Hepatocyte (in vitro differentiated cells): ENCODE results near the gene IGSF11. TPM values are rescaled to one million over a fixed set of nuclear protein-coding genes. Genes with fewer than 3 reads are reported as not detected.

Source experiments
- DNase-seq: peaks from one replicate; pipeline ENCODE4 v3.0.0-alpha.2; 2016; ENCODE audit warnings: low spot score
- H2AFZ ChIP-seq: fragments of 200-600 bp; sonication (generic); 2 replicates; pipeline ENCODE4 v1.6.0; 2016; ENCODE audit warnings: antibody characterized with exemption, mild to moderate bottlenecking
- H3K27ac ChIP-seq: fragments of 200-600 bp; sonication (generic); 2 replicates; pipeline ENCODE4 v1.5.1; 2016; ENCODE audit warnings: mild to moderate bottlenecking
- H3K27me3 ChIP-seq: fragments of 200-600 bp; sonication (generic); 2 replicates; pipeline ENCODE4 v1.6.1; 2016
- H3K36me3 ChIP-seq: fragments of 200-600 bp; sonication (generic); replicated peaks from 2 replicates; pipeline ENCODE4 v1.5.1; 2016; ENCODE audit warnings: low read depth; ENCODE audit not compliant: insufficient read depth
- H3K4me1 ChIP-seq: fragments of 200-600 bp; sonication (generic); 2 replicates; pipeline ENCODE4 v1.5.1; 2016; ENCODE audit warnings: mild to moderate bottlenecking, moderate library complexity; ENCODE audit not compliant: insufficient read depth
- H3K4me2 ChIP-seq: fragments of 200-600 bp; sonication (generic); 2 replicates; pipeline ENCODE4 v1.6.0; 2016
- H3K4me3 ChIP-seq: fragments of 200-600 bp; sonication (generic); 2 replicates; pipeline ENCODE4 v1.5.1; 2016; ENCODE audit warnings: mild to moderate bottlenecking
- H3K79me2 ChIP-seq: fragments of 200-600 bp; sonication (generic); 2 replicates; pipeline ENCODE4 v1.6.0; 2017; ENCODE audit warnings: mild to moderate bottlenecking
- H3K9me2 ChIP-seq: fragments of 200-600 bp; sonication (generic); replicated peaks from 2 replicates; pipeline ENCODE4 v1.6.0; 2017; ENCODE audit warnings: mild to moderate bottlenecking; ENCODE audit not compliant: insufficient read depth
- H3K9me3 ChIP-seq: fragments of 200-600 bp; sonication (generic); 2 replicates; pipeline ENCODE4 v1.5.1; 2016; ENCODE audit warnings: low read depth, mild to moderate bottlenecking
- H4K20me1 ChIP-seq: fragments of 200-600 bp; sonication (generic); 2 replicates; pipeline ENCODE4 v1.6.0; 2016; ENCODE audit warnings: mild to moderate bottlenecking; ENCODE audit not compliant: insufficient read depth, poor library complexity, severe bottlenecking
- EZH2 ChIP-seq: fragments of 200-600 bp; sonication (generic); IDR thresholded peaks from 2 replicates; pipeline ENCODE4 v1.6.1; 2016; ENCODE audit warnings: antibody characterized with exemption, mild to moderate bottlenecking, borderline replicate concordance
- EZH2phosphoT487 ChIP-seq: fragments of 200-600 bp; sonication (generic); IDR thresholded peaks from one replicate; pipeline ENCODE4 v1.6.1; 2018; ENCODE audit warnings: antibody characterized with exemption, mild to moderate bottlenecking, low read depth, moderate library complexity; ENCODE audit not compliant: unreplicated experiment, severe bottlenecking
- WGBS: methylation state at CpG from one replicate; pipeline ENCODE4 v1.1.6; 2016; ENCODE audit warnings: low lambda C conversion rate; ENCODE audit errors: missing lambda C conversion rate; 5-methylcytosine and 5-hydroxymethylcytosine counted together
- polyA plus RNA-seq: library from polyadenylated mRNA; unstranded; fragments of >200 nt; fragmentation: Nextera tagmentation; extraction: Ambion mirVana; gene quantifications from 2 replicates; pipeline ENCODE4 v1.2.1, GENCODE V29; 2016
- total RNA-seq: library from RNA; depleted of rRNA; stranded (reverse); fragments of >200 nt; gene quantifications from 2 replicates; pipeline ENCODE4 v1.2.3, GENCODE V29; 2014
- TF ChIP-seq, protein P1 (sequence below): fragments of 200-600 bp; sonication (generic); IDR thresholded peaks from 2 replicates; pipeline ENCODE4 v1.5.1; 2016; ENCODE audit warnings: antibody characterized with exemption, mild to moderate bottlenecking; ENCODE audit not compliant: poor library complexity

IGSF11 gene
- total and polyA plus RNA-seq, 2 experiments from 2014 or later = 1.0 TPM; not detected in 1

DNA sequence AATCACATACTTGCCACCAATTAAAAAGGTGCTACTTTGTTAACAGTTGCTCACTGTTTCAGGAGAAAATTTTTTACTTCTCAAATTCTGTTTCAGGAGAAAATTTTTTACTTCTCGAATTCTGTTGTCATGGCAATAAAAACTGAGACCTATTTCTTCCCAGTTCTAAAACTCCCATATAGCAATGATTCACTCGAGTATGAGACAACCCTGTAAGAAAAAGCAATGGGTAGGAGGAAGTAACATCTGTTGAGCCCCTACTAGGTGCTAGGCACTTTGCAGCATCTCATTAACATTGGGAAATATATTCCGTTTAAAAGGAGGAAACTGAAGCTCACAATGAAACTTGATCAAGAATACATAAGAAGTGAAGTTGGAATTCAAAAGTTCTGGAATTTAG lies 35.1 kb upstream of the IGSF11 start:
- no peak overlapping the region for H2AFZ ChIP-seq
- H3K79me2 ChIP-seq = no peaks in the 10 kb centered on the region
- no peak overlapping the region for H3K4me2 ChIP-seq
- DNase-seq = no peak
- no peak overlapping the region for H3K4me3 ChIP-seq
- H3K27ac ChIP-seq = no peak overlapping the region
- H4K20me1 ChIP-seq = no peaks in the 10 kb centered on the region
- H3K27me3 ChIP-seq = no peaks in the 10 kb centered on the region
- no peaks in the 10 kb centered on the region for H3K36me3 ChIP-seq
- no peaks in the 10 kb centered on the region for H3K4me1 ChIP-seq
- no peaks in the 10 kb centered on the region for H3K9me3 ChIP-seq
- WGBS = 79% methylated on average over 3 of the region's 3 CpGs
- no peaks in the 10 kb centered on the region for H3K9me2 ChIP-seq
- TF ChIP-seq EZH2 (no peak), EZH2phosphoT487 (no peak)
- TF ChIP-seq, protein P1, sequence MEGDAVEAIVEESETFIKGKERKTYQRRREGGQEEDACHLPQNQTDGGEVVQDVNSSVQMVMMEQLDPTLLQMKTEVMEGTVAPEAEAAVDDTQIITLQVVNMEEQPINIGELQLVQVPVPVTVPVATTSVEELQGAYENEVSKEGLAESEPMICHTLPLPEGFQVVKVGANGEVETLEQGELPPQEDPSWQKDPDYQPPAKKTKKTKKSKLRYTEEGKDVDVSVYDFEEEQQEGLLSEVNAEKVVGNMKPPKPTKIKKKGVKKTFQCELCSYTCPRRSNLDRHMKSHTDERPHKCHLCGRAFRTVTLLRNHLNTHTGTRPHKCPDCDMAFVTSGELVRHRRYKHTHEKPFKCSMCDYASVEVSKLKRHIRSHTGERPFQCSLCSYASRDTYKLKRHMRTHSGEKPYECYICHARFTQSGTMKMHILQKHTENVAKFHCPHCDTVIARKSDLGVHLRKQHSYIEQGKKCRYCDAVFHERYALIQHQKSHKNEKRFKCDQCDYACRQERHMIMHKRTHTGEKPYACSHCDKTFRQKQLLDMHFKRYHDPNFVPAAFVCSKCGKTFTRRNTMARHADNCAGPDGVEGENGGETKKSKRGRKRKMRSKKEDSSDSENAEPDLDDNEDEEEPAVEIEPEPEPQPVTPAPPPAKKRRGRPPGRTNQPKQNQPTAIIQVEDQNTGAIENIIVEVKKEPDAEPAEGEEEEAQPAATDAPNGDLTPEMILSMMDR = no peak

DNA sequence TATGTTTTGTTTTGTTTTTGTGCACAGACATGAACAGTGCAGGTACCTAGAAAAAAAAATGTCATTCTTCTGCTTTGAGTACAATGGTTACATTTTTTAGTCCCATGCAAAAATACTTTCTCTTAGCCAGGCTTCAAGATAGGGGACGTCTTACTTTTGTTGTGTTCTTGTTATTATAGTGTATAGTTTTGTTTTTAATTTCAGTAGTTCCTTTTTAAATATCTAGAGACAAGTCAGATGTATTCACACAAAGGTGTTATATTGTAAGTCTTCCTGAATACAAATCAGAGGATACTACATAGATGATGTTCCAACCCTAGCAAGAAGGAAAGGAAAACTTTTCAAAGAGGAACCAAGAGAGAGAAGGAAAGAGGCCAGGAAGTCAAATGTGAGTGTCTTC lies 28.8 kb upstream of the IGSF11 start:
- Histone ChIP-seq H3K4me3 (no peak overlapping the region), H3K4me1 (no peaks in the 10 kb centered on the region), H3K4me2 (no peak overlapping the region), H3K36me3 (no peaks in the 10 kb centered on the region), H3K79me2 (no peaks in the 10 kb centered on the region), H3K9me3 (no peaks in the 10 kb centered on the region), H3K27me3 (no peaks in the 10 kb centered on the region), H3K9me2 (no peaks in the 10 kb centered on the region), H4K20me1 (no peaks in the 10 kb centered on the region), H2AFZ (no peak overlapping the region), H3K27ac (no peak overlapping the region)
- WGBS = 79% methylated on average over 1 of the region's 1 CpG
- DNase-seq = no peak
- no peak for TF ChIP-seq EZH2phosphoT487
- no peak for TF ChIP-seq EZH2
- TF ChIP-seq, protein P1 = no peak

DNA sequence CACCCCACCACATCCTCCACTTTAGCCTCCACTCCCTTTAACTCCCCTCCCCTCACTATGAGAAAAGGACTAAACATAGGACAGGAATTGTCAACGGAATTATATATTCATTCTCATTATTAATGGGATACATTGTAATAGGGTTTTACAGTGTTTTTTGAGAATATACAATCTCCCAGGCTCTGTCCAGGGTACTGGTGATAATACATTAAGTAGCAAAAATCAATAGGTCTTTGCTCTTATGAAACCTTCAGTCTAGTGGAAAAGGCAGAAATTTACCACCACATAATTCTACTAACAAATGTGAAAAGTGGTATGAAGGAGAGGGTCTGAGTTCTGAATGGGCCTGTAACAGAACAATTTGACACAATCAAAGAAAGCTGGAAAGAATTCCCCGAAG lies 28.2 kb upstream of the IGSF11 start:
- H3K4me3 ChIP-seq = no peak overlapping the region
- TF ChIP-seq EZH2phosphoT487 (no peak), EZH2 (no peak)
- TF ChIP-seq, protein P1 = no peak

DNA sequence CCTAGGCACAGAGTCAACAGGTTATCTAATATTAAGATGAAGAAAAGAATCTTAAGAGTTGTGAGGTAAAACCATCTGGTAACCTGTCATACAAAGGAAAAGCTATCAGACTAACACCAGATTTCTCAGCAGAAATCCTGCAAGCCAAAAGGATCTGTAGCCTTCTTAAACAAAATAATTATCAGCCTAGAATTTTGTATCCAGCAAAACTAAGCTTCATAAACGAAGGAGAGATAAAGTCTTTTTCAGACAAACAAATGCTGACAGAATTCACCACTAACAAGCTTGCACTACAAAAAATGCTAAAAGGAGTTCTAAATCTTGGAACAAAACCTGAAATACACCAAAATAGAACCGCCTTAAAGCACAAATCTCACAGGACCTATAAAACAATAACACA lies 9.9 kb upstream of the IGSF11 start:
- no peak for DNase-seq
- no peak overlapping the region for H3K27ac ChIP-seq
- no peak overlapping the region for H2AFZ ChIP-seq
- TF ChIP-seq EZH2 = no peak
- TF ChIP-seq EZH2phosphoT487 = no peak
- TF ChIP-seq, protein P1 = no peak
- H3K9me3 ChIP-seq = no peaks in the 10 kb centered on the region
- no peak overlapping the region for H3K4me3 ChIP-seq
- H3K4me2 ChIP-seq = no peak overlapping the region
- no peaks in the 10 kb centered on the region for H3K4me1 ChIP-seq
- no peaks in the 10 kb centered on the region for H3K9me2 ChIP-seq
- no peaks in the 10 kb centered on the region for H3K79me2 ChIP-seq
- WGBS = 82% methylated on average over 2 of the region's 2 CpGs
- no peaks in the 10 kb centered on the region for H4K20me1 ChIP-seq
- H3K27me3 ChIP-seq = no peaks in the 10 kb centered on the region
- no peaks in the 10 kb centered on the region for H3K36me3 ChIP-seq

More for the DNA sequence above, 28.2 kb upstream of the IGSF11 start:
- no peaks in the 10 kb centered on the region for H3K79me2 ChIP-seq
- no peaks in the 10 kb centered on the region for H3K4me1 ChIP-seq
- H4K20me1 ChIP-seq = no peaks in the 10 kb centered on the region
- WGBS = 88% methylated on average over 2 of the region's 2 CpGs
- no peak overlapping the region for H3K27ac ChIP-seq
- H2AFZ ChIP-seq = no peak overlapping the region
- no peaks in the 10 kb centered on the region for H3K36me3 ChIP-seq
- H3K9me3 ChIP-seq = no peaks in the 10 kb centered on the region
- no peaks in the 10 kb centered on the region for H3K9me2 ChIP-seq
- H3K27me3 ChIP-seq = no peaks in the 10 kb centered on the region
- no peak for DNase-seq
- no peak overlapping the region for H3K4me2 ChIP-seq
